Lower leg skin (tissue), 3 donors: Measurements from ENCODE around the gene KCTD4.

Experiments used
- CTCF ChIP-seq, 3 donors: fragments of 450-650 bp; IDR thresholded peaks; one replicate each; pipeline ENCODE4 v1.5.1; 2016; ENCODE audit warnings: antibody characterized with exemption in 3 of 3, mild to moderate bottlenecking in 3 of 3, moderate library complexity in 2 of 3
- POLR2A ChIP-seq, 2 donors: fragments of 450-650 bp; IDR thresholded peaks; one replicate each; pipeline ENCODE4 v1.6.1; 2016 to 2017; ENCODE audit warnings: antibody characterized with exemption in 2 of 2, mild to moderate bottlenecking in 1 of 2, moderate library complexity in 1 of 2

GRCh38 chr13:45195421-45195820 is 5.4 kb downstream of the KCTD4 start:
- no peak for TF ChIP-seq CTCF (IDR thresholded peaks at IDR 0.05)
- no peak for TF ChIP-seq POLR2A (IDR thresholded peaks at IDR 0.05)
